Measurements from ENCODE around the gene TFAP2C.

TFAP2C gene

DNA sequence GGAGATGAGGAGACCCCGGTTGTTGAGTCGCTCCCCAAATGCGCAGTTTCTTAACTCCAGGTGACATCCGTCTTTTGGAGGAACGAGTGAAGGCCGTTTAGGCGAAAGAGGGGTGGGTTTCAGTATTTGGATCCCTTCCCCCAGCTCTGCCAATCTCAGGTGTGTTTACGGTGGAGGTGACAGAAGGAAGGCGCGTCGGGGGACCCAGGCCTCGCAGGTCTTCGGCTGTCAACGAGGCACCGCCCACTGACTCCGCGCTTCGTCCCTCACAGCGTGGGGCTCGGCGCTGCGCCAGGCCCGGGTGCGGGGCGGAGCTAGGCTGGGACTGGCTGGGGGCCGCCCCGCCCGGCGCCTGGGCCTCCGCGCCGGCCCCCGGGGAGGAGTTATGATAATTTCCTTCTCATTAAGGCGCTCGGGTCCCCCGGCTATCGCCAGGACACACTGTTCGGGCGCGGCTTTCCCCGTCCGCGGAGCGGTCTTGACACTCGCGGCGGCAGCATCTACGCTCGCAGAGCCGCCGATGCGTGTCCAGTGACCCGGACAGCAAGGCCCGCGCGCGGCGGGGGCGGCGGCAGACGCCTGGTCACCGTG is at the start of gene TFAP2C:
TSS of gene TFAP2C (plus strand) at position 434 of the 591 bp plus-strand sequence. CDS start 239 bp downstream, outside the sequence.
- DNase-seq: peak; percentile 66

DNA sequence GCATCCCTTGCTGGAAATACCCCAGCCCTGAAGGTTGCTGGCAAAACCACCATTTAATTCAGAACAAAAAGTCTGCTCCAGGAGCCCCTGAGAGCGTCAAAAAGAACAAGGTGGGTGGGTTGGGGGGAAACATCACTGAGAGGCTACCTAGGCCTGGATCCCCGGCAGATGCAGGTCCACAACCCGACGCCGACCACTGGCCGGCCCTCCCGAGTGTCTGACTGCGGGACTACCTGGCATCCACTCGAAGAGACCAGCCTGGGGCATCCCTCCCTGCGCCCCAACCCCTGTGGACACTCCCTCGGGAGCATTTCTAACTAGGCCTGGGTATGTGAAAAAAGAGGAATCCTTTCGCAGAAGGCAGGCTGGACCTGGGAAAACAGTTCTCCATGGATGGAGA is 48.9 kb upstream of the TFAP2C start:
- no peak for DNase-seq

DNA sequence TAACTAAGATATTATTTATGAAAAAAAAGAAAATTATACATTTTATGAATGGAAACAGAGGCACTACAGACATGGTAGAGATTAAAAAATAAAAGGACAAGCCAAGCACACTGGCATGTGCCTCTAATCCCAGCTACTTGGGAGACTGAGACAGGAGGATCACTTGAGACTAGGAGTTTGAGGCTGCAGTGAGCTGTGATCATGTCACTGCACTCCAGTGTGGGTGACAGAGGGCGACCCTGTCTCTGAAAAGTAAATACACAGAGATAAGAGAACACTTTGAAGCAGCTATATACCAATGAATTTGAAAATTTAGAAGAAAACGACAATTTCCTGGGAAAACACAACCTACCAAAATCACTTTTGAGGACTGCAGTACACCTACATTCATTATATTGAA is 47.4 kb upstream of the TFAP2C start:
- DNase-seq: no peak

DNA sequence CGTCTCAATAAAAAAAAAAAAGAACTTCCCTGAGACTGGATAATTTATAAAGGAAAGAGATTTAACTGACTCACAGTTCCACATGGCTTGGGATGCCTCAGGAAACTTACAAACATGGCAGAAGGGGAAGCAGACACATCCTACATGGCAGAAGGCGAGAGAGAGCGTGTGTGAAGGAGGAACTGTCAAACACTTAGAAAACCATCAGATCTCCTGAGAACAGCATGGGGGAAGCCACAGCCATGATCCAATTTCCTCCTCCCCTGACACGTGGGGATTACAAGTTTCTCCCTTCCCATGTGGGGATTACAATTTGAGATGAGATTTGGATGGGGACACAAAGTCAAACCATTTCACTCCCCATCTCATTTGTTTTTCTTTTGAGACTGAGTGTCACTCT is 46.6 kb upstream of the TFAP2C start:
- no peak for DNase-seq

DNA sequence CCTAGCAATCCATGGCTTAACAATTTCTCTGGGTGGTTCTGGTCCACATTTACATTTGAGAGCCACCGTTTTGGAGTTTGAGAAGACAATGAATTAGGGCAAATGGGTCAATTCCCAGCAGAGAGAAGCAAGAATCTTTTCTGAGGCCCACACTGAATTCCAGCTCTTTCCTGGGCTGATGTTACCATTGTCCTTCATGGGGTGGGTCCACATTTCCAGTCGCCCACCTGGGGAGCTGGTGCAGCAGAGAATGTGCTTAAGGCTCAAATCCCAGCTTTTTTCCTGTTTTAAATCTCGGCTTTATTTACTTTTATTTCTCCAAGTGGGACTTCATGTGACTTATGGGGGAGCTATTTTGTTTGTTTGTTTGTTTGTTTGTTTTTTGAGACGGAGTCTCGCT is 44.2 kb upstream of the TFAP2C start:
- DNase-seq: no peak

DNA sequence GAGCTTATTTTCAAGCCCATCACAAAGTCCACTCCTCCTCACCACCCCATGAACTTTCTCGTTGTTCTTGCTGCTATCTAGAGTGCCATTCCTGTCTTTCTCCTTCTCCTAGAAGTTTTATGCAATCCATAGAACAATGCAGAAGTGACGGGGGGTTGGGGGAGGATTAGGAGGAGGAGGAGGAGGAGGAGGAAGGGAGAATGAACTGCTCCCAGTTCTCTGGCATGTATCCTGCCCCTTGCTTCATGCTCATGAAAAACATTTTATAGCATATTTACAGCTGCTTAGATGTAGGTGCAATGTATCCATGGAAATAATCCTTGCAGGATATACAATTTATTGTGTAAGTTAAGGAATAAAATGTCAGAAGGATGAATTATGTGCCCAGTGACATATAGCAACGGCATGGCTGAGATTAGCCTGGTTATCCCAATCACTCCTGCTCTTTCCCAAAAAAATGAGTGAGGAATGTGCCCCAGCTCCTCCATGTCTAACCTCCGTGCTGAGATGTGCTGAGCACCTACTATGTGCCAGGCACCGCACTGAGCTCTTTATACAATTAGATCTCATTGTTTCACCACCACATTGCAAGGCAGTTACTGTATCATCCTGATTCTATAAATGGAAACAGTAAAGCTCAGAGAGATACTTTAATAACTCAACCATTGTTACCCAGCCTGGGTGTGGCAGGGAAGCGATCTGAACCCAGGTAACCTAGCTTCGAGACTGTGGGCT is 41.6 kb upstream of the TFAP2C start:
- DNase-seq: no peak

DNA sequence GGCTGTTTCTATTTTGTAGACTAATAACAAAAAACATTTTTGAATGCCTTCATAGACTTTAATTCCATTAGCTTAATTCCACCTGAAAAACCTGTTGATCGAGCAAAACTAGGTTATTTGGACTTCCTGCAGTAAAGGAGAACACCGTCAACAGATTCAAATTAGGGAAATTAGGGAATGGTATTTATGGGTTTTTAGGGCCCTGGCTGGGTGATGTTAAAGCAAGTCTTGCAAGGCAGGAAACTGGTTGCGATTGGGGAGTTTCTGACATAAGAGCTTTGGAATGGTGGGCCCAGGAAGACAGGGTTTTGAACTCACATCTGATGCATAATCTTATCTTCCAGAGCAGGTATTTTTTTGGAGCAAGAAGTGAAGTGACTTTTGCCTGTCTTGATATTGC is 40.1 kb upstream of the TFAP2C start:
- no peak for DNase-seq

DNA sequence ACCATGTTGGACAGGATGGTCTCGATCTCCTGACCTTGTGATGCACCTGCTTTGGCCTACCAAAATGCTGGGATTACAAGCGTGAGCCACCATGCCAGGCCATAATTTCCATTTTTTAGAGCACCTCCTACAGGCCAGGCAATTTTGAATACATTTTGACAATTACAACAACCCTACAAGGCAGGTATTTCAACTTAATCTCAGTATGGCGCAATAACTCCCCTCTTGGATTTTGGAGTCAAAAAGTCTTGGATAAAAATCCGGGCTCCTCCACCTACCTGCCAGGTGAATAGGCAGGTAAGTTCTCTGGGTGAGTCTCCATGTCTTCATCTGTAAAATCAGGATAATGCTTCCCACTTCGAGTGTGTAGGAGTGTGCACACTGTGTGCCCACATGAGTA is 39.5 kb upstream of the TFAP2C start:
- DNase-seq: no peak

DNA sequence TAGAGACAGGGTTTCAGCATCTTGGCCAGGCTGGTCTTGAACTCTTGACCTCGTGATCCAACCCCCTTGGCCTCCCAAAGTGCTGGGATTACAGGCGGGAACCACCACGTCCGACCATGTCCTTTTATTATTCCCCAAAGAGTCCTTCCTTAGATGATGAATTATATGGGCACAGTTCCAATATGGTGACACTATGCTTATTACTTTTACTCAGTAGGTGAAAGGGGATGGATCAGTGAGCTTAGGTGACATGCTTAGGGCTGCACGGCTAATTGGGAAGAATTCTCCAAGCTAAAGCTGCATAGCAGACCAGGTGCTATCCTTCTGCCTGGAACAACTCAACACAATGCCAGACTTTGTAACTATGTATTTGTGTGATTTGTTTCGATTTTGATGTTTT is 38.2 kb upstream of the TFAP2C start:
- no peak for DNase-seq

DNA sequence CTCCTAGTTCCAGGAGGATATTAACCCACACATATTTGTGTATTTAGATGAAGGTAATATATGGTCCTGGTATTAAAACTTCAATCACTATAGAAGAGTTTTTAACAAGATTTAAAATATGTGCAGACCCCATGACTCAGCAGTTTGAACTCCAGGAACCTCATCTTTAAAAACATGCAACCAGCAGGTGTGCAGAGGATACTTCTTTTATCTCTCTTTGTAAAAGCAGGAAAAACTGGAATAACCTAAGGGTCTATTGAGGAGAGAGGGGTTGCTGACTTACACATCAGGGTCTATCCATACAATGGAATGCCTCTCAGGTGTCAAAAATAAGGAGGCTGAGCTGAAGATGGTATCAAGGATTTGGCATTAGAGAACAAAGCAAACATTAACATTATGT is 36.9 kb upstream of the TFAP2C start:
- no peak for DNase-seq

DNA sequence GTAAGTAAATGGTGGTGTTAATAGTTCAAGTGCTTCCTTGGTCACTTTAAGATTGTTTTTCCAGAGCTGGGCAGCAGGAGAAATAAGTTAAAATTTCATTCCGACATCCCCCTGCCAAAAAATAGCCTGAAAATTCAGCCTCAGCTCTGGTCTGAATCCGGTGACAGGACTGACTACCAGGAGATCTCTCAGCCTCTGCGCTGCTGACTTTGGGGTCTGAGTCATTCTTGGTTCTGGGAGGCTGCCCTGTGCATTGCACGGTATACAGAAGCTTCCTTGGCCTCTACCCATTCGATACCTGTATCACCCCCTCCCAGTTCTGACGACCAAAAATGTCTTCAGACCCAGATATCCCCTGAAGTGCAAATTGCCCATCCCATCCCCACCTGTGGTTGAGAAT is 36.3 kb upstream of the TFAP2C start:
- no peak for DNase-seq

DNA sequence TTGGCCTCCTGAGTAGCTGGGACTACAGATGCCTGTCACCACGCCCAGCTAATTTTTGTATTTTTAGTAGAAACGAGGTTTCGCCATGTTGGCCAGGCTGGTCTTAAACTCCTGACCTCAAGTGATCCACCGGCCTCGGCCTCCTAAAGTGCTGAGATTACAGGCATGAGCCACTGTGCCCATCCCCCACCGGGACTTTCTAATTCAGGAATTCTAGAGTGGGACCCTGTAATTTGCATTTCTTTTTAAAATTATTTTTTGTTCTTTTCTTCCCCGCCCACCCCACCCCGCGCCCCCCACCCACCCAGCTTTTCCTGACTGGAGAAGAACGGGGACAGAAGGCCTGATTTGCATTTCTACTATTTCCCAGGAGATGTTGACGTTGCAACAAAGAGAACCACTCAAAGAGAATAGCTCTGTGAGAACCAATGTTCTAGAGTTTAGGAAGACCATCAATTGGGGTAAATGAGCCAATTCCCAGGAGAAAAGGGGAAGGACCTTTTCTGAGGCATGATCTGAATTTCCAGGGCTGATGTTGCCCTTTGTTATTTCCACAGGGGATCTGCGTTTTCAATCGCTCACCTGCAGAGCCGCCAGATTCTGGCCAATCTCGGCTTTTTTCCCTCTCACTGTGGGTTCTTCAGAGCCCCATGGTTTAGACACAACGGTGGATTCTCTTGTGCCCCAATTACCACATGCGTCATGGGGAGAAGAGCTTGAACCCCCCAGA is 33.2 kb upstream of the TFAP2C start:
- no peak for DNase-seq

DNA sequence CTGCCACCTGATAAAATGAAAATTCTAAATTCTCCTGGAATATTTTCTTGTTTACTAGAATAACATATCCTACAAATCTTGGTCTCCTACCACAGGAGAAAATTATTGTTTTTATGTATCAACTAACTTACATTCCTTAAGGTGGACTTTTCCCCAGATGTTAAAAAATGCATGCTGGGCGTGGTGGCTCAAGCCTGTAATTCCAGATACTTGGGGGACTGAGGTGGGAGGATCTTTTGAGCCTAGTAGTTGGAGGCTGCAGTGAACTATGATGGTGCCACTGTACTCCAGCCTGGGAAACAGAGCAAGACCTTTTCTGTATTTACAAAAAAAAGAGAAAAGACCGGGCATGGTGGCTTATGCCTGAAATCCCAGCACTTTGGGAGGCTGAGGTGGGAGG is 27.9 kb upstream of the TFAP2C start:
- DNase-seq: no peak

DNA sequence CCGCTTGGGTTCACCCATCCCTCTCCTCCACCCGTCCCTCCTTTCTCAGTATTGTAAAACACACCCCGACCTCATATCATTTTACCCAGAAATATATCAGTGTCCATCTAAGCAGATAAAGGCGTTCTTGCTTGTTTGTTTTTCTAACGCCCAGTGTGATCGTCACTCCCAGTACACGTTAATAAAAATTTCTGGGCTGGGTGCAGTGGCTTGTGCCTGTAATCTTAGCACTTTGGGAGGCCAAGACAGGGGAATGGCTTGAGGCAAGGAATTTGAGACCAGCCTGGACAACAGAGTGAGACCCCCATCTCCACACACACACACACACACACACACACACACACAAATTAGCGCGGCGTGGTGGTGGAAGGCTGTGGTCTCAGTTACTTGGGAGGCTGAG is 24.4 kb upstream of the TFAP2C start:
- DNase-seq: no peak

DNA sequence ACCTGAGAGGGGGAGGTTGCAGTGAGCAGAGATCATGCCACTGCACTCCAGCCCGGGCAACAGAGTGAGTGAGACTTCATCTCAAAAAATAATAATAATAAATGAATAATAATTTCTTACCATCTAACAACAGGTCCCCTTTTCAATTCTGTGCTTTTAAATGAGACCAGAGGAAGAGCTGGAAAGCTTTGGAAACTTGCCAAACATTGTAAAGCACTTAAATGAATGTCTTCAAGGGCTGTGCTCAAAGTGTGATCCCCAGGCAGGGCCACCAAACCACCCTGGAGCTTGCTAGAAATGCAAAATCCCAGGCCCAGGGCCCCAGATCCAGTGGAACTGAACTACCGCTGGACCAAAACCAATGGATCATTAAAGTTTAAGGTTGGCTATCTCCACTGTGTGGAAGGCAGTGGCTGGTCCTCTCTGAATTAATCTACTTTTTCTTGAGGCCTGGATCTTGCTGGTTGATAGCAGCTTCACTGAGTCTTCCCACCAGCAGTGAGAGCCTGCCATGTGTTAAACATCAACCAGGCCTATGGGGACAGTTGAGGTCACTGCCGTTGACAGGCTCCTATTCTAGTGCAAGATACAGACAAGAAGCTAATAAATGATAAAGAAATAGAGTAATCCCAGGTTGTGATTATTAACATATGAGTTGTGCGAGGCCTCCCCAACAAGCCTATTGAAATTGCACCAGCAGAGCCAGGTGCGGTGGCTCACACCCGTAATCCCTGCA is 23.7 kb upstream of the TFAP2C start:
- DNase-seq: no peak

DNA sequence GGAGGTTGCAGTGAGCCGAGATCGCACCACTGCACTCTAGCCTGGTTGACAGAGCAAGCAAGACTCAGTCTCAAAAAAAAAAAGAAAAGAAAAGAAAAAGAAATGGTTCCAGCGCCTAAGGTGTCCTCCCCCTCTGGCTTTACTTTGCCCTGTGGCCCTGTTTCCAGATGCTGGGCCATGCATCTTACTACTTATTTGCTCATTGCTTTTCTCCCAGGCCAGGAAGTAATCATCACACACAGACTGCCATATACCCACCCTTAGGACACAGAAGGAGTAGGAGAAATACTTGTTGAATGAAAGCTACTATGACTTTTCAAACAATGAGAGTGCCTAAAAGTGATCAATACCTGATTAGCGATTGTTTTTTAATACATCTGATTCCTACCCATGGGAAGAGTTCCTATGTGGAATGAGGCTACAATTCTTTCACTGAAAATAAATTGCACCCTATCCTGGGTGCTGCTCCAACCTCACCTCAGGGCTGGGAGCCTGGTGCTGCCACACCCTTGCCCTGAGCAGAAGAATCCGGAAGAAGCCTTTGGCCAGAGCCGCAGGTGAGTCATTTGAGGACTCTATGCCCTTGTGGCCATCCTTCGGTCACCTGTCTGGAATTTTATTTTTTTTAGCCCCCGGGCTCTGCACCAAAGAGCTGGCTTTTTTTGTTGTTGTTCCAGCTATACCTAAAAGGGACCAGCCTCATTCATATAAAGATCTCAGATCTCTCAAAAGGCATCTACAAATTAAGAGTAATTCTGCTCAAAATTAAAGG is 22.7 kb upstream of the TFAP2C start:
- no peak for DNase-seq

DNA sequence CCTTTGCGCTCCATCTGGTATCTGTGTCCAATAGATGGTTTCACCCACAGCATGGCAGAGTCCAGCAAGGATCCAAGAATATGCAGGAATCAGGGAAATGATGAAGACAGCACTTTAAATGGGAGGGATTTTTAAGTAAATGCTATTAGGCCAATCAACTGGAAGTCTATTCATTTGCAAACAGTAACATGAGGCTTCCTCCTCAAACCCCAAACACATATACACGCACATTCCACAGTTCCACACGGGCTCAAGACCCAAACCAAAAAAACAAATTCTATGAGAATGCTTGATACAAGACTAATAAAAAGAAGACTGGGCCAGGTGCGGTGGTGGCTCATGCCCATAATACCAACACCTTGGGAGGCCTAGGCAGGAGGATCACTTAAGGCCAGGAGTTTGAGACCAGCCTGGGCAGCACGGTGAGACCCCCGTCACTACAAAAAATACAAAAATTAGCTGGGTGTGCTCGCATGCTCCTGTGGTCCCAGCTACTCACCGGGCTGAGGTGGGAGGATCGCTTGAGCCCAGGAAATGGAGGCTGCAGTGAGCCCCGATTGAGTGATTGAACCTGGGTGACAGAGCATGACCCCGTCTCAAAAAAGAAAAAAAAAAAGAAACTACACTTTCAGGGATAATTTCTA is 21.9 kb upstream of the TFAP2C start:
- no peak for DNase-seq

DNA sequence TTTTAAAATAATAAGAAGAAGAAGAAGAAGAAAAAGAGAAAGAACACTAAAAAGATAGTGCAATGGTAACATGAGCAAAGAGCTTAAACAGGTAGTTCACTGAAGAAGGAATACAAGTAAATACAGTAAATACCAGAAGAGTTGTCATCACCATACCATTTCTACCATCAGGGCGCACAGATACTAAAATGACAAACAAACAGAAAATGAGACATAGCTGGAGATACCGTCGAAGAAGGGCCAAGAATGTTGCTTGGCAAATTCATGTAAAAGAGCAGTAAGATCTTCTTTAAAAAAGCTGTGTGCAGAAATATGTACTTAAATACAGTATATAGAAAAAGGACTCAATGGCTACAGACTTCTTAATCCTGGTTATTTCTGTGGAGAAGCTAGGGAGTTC is 20.7 kb upstream of the TFAP2C start:
- DNase-seq: no peak

DNA sequence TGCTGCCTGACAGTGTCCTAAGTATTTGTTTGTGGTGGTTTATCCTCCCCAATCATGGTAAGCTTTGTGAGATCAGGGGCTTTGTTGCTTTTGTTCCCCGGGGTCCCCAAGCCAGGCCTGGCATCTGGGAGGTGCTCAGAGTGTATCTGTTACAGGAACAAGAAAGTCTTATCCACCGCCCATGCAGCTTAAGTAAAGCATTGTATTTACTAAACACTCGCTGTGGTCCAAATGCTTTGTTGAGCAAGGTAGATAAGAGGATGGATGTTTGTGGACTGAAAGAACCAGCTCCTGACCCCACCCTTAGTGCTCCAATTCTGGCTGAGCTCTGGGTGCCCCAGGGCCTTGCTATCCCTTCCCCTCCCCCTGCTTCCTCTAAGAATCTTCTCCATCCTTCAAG is 19.8 kb upstream of the TFAP2C start:
- DNase-seq: no peak

DNA sequence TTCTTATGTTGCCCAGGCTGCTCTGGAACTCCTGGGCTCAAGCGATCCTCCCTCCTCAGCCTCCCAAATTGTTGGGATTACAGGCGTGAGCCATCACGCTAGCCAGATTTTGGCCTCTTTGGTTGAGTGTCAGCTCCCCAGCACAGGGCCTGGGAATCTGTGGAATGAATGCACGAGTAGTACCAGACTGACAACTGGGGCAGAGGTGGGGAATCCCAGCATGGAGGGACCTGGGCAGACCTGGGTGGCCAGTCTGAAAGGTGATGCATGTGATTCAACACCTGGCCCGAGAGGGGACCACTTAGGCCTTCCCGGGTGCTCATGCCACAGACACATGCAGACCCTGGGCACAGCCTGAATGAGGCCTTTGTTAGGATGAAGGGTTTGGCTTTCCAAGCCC is 19.0 kb upstream of the TFAP2C start:
- DNase-seq: no peak

DNA sequence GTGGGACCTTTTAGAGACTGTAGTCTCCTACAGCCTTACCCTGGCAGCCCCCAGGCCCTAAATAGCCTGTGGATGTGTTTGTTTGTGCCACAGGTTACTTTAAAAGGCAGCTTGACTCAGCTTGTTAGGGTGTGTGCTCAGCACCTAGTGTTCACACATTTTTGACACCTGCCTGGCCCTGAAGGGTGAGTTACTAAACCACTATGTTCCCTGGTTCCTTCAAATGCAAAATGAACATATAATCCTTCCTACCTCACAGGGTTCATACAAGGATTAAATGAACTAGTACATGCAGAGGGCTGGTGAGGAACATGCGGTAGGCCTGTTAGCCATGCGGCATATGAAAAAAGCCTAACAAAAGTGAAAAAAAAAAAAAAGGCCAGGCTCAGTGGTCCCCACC is 14.9 kb upstream of the TFAP2C start:
- no peak for DNase-seq

DNA sequence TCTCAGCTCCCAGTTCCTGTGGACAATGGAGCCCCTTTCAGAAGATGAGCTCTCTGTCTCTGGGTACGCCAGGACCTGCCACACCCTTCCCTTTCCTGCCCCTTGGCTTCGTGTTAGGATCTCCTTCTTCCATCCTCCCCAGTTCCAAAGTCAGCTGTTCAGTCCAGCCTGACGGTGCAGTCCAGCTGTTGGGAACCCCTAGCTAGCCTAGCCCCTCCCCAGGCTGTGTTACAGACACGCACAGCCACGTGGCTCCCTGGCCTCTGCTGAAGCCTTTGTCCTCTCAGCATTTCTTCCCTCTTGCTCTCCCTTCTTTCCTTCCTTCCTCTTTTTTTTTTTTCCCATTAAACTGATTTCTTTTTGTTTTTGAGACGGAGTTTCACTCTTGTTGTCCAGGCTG is 12.4 kb upstream of the TFAP2C start:
- no peak for DNase-seq
